HepG2 (cell line): ENCODE measurements around the gene CAMTA1. TPM values are rescaled to one million over a fixed set of nuclear protein-coding genes. Genes with fewer than 3 reads are reported as not detected.

Experiments
- ATAC-seq: fragments of 200-7000 bp; cut with Tn5 transposase; 3 replicates; pipeline ENCODE4 v1.9.1; 2020; ENCODE audit warnings: mild to moderate bottlenecking, moderate library complexity
- BruUV-seq: library from RNA; stranded (reverse); fragments of 400-500 nt; replicated peaks from 2 replicates; lab custom pipeline; 2021; lab: Mats Ljungman, UMichigan
- CTCF ChIA-PET: fragments of 300-600 bp; formaldehyde crosslinking; extraction: SDS; loops from one replicate; lab custom pipeline; 2021; ENCODE audit warnings: low total read pairs, inconsistent platforms, low intra/inter-chr PET ratio; lab: Yijun Ruan, JAX
- POLR2A ChIA-PET: fragments of 350-600 bp; sonication (Branson Sonifier 250); formaldehyde crosslinking; loops from one replicate; lab custom pipeline; 2020; ENCODE audit warnings: antibody characterized with exemption, inconsistent platforms; lab: Yijun Ruan, JAX
- DNase-seq: peaks from one replicate; pipeline ENCODE4 v3.0.0-alpha.2; 2015; ENCODE audit warnings: low spot score
- FAIRE-seq: peaks from 3 replicates; lab custom pipeline; 2011; peaks lifted over from hg19 to GRCh38; lab: Jason Lieb, UNC
- H2AFZ ChIP-seq: one replicate; pipeline ENCODE4 v1.6.1; 2011; ENCODE audit warnings: low read length, inconsistent platforms
- H3K27ac ChIP-seq: fragments of 300-600 bp; 3 replicates; pipeline ENCODE4 v1.8.0; 2011; ENCODE audit warnings: mixed run types, mild to moderate bottlenecking, mixed read lengths, low read length, inconsistent platforms; ENCODE audit not compliant: insufficient read depth; ENCODE audit errors: extremely low read length
- H3K27me3 ChIP-seq, 2 experiments: fragments of 200-600 bp in 1 of 2; 2 replicates in 1 of 2; 3 replicates in 1 of 2; pipeline versions ENCODE4 v1.6.0 to v1.8.0; 2011; ENCODE audit warnings: low read length in 2 of 2, mild to moderate bottlenecking in 2 of 2, moderate library complexity in 2 of 2, inconsistent platforms in 1 of 2; ENCODE audit not compliant: insufficient read depth in 2 of 2, control insufficient read depth in 1 of 2
- H3K36me3 ChIP-seq, 2 experiments: fragments of 200-600 bp in 1 of 2; replicated peaks in 1 of 2; 2 replicates in 1 of 2; 3 replicates in 1 of 2; pipeline versions ENCODE4 v1.5.1 to v1.8.0; 2011; ENCODE audit warnings: low read length in 2 of 2, inconsistent platforms in 1 of 2; ENCODE audit not compliant: insufficient read depth in 2 of 2, control insufficient read depth in 1 of 2
- H3K4me1 ChIP-seq: 2 replicates; pipeline ENCODE4 v1.5.1; 2012; ENCODE audit warnings: low read length, inconsistent platforms; ENCODE audit not compliant: insufficient read depth
- H3K4me2 ChIP-seq: 2 replicates; pipeline ENCODE4 v1.6.0; 2011; ENCODE audit warnings: low read depth, low read length, inconsistent platforms
- H3K4me3 ChIP-seq, 3 experiments: fragments of 200-600 bp in 1 of 3; sonication (generic), shearing (Covaris generic) in 1 of 3; replicated peaks in 1 of 3; 2 replicates each; pipeline ENCODE4 v1.5.1; 2011 to 2016; ENCODE audit warnings: low read length in 3 of 3, inconsistent platforms in 2 of 3, low read depth in 2 of 3, mild to moderate bottlenecking in 2 of 3, control low read depth in 1 of 3, mixed read lengths in 1 of 3; ENCODE audit not compliant: insufficient read depth in 1 of 3
- H3K79me2 ChIP-seq: one replicate; pipeline ENCODE4 v1.6.1; 2011; ENCODE audit warnings: low read length, inconsistent platforms; ENCODE audit not compliant: insufficient read depth
- H3K9ac ChIP-seq: 2 replicates; pipeline ENCODE4 v1.6.0; 2011; ENCODE audit warnings: mild to moderate bottlenecking, low read depth, low read length, inconsistent platforms; ENCODE audit not compliant: insufficient read depth
- H3K9me3 ChIP-seq: 2 replicates; pipeline ENCODE4 v1.5.1; 2012; ENCODE audit warnings: mild to moderate bottlenecking, low read length
- H4K20me1 ChIP-seq: 2 replicates; pipeline ENCODE4 v1.6.0; 2011; ENCODE audit warnings: inconsistent platforms, mild to moderate bottlenecking, low read length, moderate library complexity; ENCODE audit not compliant: insufficient read depth
- CBX2 ChIP-seq, 2 experiments: fragments of 200-600 bp in 1 of 2; sonication (generic); formaldehyde crosslinking in 1 of 2; IDR thresholded peaks; 2 replicates each; pipeline versions ENCODE4 v1.7.0 to v1.8.1; 2018 to 2022; ENCODE audit warnings: low read depth in 2 of 2, low read length in 1 of 2, mild to moderate bottlenecking in 1 of 2, missing genetic modification reagents in 1 of 2
- ESRRA ChIP-seq: sonication (generic); formaldehyde crosslinking; IDR thresholded peaks from 2 replicates; pipeline ENCODE4 v1.5.1; 2020; ENCODE audit warnings: mild to moderate bottlenecking, low read depth, missing genetic modification reagents
- HNRNPH1 ChIP-seq: fragments of 200-400 bp; formaldehyde crosslinking; optimal IDR thresholded peaks from 2 replicates; pipeline ENCODE3; 2017; ENCODE audit warnings: mild to moderate bottlenecking, low read depth, low read length
- HNRNPUL1 ChIP-seq: fragments of 200-400 bp; formaldehyde crosslinking; IDR thresholded peaks from 2 replicates; pipeline ENCODE4 v1.6.1; 2017; ENCODE audit warnings: low read depth, mild to moderate bottlenecking, low read length, moderate library complexity
- MED1 ChIP-seq: sonication (generic); formaldehyde crosslinking; IDR thresholded peaks from 2 replicates; pipeline ENCODE4 v1.4.0; 2020; ENCODE audit warnings: missing genetic modification reagents
- MTF2 ChIP-seq: sonication (generic); formaldehyde crosslinking; IDR thresholded peaks from 2 replicates; pipeline ENCODE4 v1.5.0; 2020; ENCODE audit warnings: missing genetic modification reagents, borderline replicate concordance
- NR1H2 ChIP-seq: sonication (generic); formaldehyde crosslinking; IDR thresholded peaks from 2 replicates; pipeline ENCODE4 v1.8.1; 2022; ENCODE audit warnings: low read depth, missing genetic modification reagents, borderline replicate concordance
- ZNF768 ChIP-seq: sonication (generic); formaldehyde crosslinking; IDR thresholded peaks from 2 replicates; pipeline ENCODE4 v1.4.0; 2020; ENCODE audit warnings: missing genetic modification reagents
- ZNF773 ChIP-seq: sonication (generic); formaldehyde crosslinking; IDR thresholded peaks from 2 replicates; pipeline ENCODE4 v1.4.0; 2020; ENCODE audit warnings: missing genetic modification reagents, borderline replicate concordance
- ZNF816 ChIP-seq: sonication (generic); formaldehyde crosslinking; IDR thresholded peaks from 2 replicates; pipeline ENCODE4 v1.8.0; 2022; ENCODE audit warnings: missing genetic modification reagents, mild to moderate bottlenecking, borderline replicate concordance
- ZNF879 ChIP-seq: sonication (generic); formaldehyde crosslinking; IDR thresholded peaks from 2 replicates; pipeline ENCODE4 v1.8.1; 2023; ENCODE audit warnings: missing genetic modification reagents
- WGBS: methylation state at CpG from one replicate; pipeline ENCODE4 v1.1.6; 2017; ENCODE audit warnings: low lambda C conversion rate; 5-methylcytosine and 5-hydroxymethylcytosine counted together
- in situ Hi-C: cut with HindIII; loops from 2 replicates; pipeline ENCODE4 v1.10.0; 2017; ENCODE audit warnings: low pct_unique_long_range_greater_than_20kb; ENCODE audit not compliant: extremely low pct_ligation_motif_present
- intact Hi-C: fragments of 100-400 bp; cut with micrococcal nuclease; formaldehyde crosslinking; loops from one replicate; pipeline ENCODE4 v1.10.0; 2022; ENCODE audit not compliant: unreplicated experiment
- polyA plus RNA-seq, 8 experiments: library from polyadenylated mRNA; depleted of rRNA in 3 of 8; stranded (reverse) in 7 of 8; unstranded in 1 of 8; fragments of >200 nt; fragmentation: Illumina TruSeq in 4 of 8; extraction: Trizol in 4 of 8; gene quantifications; 2 replicates each; pipeline versions ENCODE4 v1.2.1 to v1.2.3, GENCODE V29; 2011 to 2016; ENCODE audit warnings: low read depth in 4 of 8, missing spikeins in 1 of 8, mixed read lengths in 1 of 8; ENCODE audit not compliant: insufficient read depth in 1 of 8
- total RNA-seq, 5 experiments: library from RNA; depleted of rRNA; stranded (reverse); fragments of >200 nt; fragmentation: Illumina TruSeq; extraction: Trizol; gene quantifications; 2 replicates each; pipeline ENCODE4 v1.2.3, GENCODE V29; 2016; ENCODE audit warnings: low read depth in 1 of 5
- TF ChIP-seq, protein P1 (sequence below): sonication (generic); formaldehyde crosslinking; IDR thresholded peaks from 2 replicates; pipeline ENCODE4 v1.4.0; 2020; ENCODE audit warnings: missing genetic modification reagents, borderline replicate concordance
- TF ChIP-seq, protein P2 (sequence below): sonication (generic); formaldehyde crosslinking; IDR thresholded peaks from 2 replicates; pipeline ENCODE4 v1.9.0; 2021; ENCODE audit warnings: missing genetic modification reagents, borderline replicate concordance
- TF ChIP-seq, protein P3 (sequence below): IDR thresholded peaks from 2 replicates; pipeline ENCODE4 v1.6.1; 2016

Gene CAMTA1
- total and polyA plus RNA-seq, 2 of the 13 experiments (the other 11 are each of a cell fraction or from before 2014, with no cell fraction given), result 25.0 to 36.4 TPM

- TF ChIP-seq, protein P1, sequence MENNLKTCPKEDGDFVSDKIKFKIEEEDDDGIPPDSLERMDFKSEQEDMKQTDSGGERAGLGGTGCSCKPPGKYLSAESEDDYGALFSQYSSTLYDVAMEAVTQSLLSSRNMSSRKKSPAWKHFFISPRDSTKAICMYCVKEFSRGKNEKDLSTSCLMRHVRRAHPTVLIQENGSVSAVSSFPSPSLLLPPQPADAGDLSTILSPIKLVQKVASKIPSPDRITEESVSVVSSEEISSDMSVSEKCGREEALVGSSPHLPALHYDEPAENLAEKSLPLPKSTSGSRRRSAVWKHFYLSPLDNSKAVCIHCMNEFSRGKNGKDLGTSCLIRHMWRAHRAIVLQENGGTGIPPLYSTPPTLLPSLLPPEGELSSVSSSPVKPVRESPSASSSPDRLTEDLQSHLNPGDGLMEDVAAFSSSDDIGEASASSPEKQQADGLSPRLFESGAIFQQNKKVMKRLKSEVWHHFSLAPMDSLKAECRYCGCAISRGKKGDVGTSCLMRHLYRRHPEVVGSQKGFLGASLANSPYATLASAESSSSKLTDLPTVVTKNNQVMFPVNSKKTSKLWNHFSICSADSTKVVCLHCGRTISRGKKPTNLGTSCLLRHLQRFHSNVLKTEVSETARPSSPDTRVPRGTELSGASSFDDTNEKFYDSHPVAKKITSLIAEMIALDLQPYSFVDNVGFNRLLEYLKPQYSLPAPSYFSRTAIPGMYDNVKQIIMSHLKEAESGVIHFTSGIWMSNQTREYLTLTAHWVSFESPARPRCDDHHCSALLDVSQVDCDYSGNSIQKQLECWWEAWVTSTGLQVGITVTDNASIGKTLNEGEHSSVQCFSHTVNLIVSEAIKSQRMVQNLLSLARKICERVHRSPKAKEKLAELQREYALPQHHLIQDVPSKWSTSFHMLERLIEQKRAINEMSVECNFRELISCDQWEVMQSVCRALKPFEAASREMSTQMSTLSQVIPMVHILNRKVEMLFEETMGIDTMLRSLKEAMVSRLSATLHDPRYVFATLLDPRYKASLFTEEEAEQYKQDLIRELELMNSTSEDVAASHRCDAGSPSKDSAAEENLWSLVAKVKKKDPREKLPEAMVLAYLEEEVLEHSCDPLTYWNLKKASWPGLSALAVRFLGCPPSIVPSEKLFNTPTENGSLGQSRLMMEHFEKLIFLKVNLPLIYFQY (CRISPR knock-in tag), result no peak
- TF ChIP-seq, protein P2, sequence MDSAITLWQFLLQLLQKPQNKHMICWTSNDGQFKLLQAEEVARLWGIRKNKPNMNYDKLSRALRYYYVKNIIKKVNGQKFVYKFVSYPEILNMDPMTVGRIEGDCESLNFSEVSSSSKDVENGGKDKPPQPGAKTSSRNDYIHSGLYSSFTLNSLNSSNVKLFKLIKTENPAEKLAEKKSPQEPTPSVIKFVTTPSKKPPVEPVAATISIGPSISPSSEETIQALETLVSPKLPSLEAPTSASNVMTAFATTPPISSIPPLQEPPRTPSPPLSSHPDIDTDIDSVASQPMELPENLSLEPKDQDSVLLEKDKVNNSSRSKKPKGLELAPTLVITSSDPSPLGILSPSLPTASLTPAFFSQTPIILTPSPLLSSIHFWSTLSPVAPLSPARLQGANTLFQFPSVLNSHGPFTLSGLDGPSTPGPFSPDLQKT, result no peak
- TF ChIP-seq ZNF816 (CRISPR knock-in tag), result no peak
- no peak for TF ChIP-seq HNRNPUL1
- TF ChIP-seq, protein P3, sequence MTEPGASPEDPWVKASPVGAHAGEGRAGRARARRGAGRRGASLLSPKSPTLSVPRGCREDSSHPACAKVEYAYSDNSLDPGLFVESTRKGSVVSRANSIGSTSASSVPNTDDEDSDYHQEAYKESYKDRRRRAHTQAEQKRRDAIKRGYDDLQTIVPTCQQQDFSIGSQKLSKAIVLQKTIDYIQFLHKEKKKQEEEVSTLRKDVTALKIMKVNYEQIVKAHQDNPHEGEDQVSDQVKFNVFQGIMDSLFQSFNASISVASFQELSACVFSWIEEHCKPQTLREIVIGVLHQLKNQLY, result no peak
Measured at GRCh38 chr1:7652061-7652460, 866.8 kb downstream of the CAMTA1 start (continued).

GRCh38 chr1:7652515-7653098 lies 867.4 kb downstream of the CAMTA1 start:
- FAIRE-seq (no peak), ATAC-seq (no peak), DNase-seq (no peak)
- Histone ChIP-seq H3K27ac (no peak overlapping the region), H3K79me2 (no peaks in the 10 kb centered on the region), H3K4me2 (no peak overlapping the region), H3K27me3 (peaks cover 1 to 26% of the 10 kb centered on the region in 2 experiments; a peak in 3 of 5 replicates), H3K36me3 (no peaks in the 10 kb centered on the region), H4K20me1 (no peaks in the 10 kb centered on the region), H3K9ac (no peak overlapping the region), H3K4me1 (0 out of 2 replicates have a peak, but pooled peaks cover 5% of the 10 kb centered on the region), H2AFZ (no peak overlapping the region), H3K4me3 (no peak overlapping the region)
- WGBS, result 23% methylated on average over 10 of the region's 12 CpGs
- intact Hi-C loops (no loop called here), in situ Hi-C loops (loop anchor here (25.0 kb wide), 1 partner anchor 210 kb away; the partner anchor contains the start of gene UTS2)
- POLR2A ChIA-PET, result no interaction called here
- TF ChIP-seq ZNF879, result no peak
- TF ChIP-seq MTF2, result no peak
- TF ChIP-seq CBX2 (IDR thresholded peaks at IDR 0.05; ENCODE audit: low read depth, low read length), result no peak
- TF ChIP-seq CBX2 (CRISPR knock-in tag; IDR thresholded peaks at IDR 0.05; ENCODE audit: low read depth), result no peak
- TF ChIP-seq ESRRA (CRISPR knock-in tag), result no peak
- no peak for TF ChIP-seq ZNF773 (CRISPR knock-in tag)
- no peak for TF ChIP-seq MED1
- TF ChIP-seq HNRNPH1, result no peak
- peak; percentile 95 for TF ChIP-seq ZNF768
- no peak for TF ChIP-seq NR1H2
- TF ChIP-seq, all 625 proteins: peak for 1
- CTCF ChIA-PET, result no interaction called here
- BruUV-seq, result no TSS peak
- no peaks in the 10 kb centered on the region for H3K9me3 ChIP-seq
